GM12872 (cell line): ENCODE measurements around the gene AP3S2.

ENCODE experiments used
- CTCF ChIP-seq: IDR thresholded peaks from 3 replicates; pipeline ENCODE4 v1.5.1; 2011; ENCODE audit warnings: low read depth, mild to moderate bottlenecking, low read length, moderate library complexity; ENCODE audit not compliant: insufficient read depth

AP3S2 gene

GRCh38 chr15:89812847-89813320 is 80.9 kb downstream of the AP3S2 start:
- TF ChIP-seq CTCF: no peak

DNA sequence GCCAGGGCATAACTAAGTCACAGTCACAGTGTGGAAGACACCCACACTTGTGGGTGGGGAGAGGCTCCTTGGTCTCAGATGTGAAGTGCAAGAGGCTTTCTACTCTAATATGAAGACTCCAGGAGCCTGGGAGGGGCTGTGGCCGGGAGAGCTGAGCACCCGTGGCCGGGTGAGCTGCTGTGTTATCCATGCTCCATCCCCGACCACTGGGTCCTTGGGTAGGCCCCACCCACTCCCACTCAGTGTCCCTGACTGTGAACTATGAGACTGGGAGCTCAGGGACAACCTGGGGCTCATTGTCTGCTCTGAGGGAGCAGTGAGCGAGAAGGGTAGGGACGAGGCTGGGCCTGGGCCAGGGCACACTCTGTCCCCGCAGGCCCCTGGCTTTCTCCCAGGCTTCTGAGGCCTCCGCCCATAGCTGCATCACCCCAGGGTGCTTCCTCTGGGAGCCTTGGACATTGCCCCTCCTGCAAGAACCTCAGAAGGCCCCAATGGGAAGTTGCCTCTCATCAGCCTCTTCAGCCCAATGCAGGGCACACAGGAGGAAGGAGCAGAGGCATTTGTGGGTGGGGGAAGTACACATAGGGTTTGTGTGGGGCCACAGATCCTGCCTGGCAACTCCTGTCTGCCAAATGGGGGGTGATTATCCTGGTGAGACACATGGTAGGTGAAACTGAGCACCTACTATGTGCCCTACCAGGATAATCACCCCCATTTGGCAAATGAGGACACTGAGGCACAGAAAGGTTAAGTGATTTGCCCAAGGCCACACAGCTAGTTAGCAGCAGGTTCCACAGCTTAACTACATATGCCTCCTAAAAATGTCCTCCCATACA is 81.6 kb downstream of the AP3S2 start:
- TF ChIP-seq CTCF: no peak

DNA sequence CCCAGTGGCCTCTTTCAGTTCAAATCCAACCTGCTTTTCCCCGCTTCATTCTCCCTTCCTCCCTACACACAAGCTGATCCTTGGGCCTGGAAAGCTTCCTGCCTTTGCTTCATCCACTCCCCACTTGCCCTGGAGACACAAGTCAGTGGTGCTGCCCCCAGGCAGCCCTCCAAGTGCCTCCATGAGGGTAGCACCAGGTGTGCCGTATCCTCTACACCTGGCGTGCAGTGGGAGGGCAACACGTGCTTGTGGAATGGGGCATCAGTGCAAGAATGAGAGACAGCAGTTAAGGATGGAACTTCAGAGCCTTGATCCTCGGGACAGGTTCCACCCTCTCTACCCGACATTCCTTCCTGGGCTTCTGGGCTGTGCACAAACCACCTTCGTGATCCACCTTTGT is 83.0 kb downstream of the AP3S2 start:
- TF ChIP-seq CTCF: no peak

DNA sequence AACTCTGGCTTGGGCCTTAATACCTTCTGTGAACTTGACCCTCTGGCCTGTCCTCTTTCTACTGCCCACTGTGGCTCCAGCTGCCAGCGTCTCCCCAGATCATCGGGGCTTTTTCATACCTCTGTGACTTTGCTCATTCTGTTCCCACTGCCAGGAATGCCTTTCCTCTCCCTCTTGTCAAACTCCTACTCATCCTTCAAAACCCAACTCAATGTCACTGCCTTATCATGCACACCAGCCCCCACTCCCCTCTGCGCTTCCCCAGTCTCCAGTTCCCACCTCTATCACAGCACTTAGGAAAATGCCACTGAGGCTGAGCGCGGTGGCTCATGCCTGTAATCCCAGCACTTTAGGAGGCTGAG is 84.0 kb downstream of the AP3S2 start:
- no peak for TF ChIP-seq CTCF

GRCh38 chr15:89809093-89809786 is 84.6 kb downstream of the AP3S2 start:
- no peak for TF ChIP-seq CTCF

- TF ChIP-seq CTCF: no peak
Measured at GRCh38 chr15:89808160-89808870, 85.5 kb downstream of the AP3S2 start.

DNA sequence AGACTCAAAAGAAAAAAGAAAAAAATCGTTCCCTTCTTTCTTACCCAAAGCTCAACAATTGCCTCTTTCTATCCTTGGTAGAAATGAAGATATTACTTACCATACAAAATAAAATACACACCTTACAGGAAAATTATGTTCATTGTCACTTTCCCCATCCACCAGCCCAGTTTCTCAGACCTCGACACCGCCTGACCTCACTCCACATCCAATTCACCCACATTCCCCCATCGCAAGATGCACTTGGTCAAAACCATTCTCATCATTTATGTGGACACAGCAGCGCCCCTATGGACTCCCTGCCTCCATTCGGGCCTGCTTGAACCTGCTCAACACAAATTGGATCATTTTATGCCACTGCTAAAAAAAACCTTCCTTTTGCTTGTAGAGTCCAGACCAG is 86.1 kb downstream of the AP3S2 start:
- TF ChIP-seq CTCF: no peak
